Measurements from ENCODE around the gene GPR107. TPM values are rescaled to one million over a fixed set of nuclear protein-coding genes. Genes with fewer than 3 reads are reported as not detected.

GPR107 gene
- total RNA-seq, 4 donors from 2014 or later, result 18.9 to 27.0 (median 23.2) TPM

DNA sequence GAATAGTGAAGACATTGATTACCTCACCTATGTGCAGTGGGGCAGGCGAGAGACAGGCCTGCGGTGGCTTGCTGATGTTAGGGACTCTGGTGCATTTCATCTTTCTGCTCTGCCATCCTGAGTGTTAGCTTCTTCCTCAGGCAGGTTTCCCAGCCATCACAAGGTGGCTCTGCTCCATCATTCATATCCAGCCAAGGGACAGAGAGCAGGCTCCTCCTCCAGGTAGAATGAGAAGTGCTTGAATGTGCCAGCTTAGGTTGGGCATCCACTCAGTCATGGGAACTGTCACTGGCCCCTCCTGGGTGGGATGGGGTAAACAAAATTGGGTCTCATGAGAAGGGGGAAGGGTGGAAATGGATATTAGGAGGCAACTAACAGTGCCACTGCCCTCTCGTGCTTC, 24.8 kb downstream of the GPR107 start:
- Histone ChIP-seq H3K9me3 (no peaks in the 10 kb centered on the region), H3K27me3 (no peaks in the 10 kb centered on the region), H3K27ac (no peak overlapping the region), H3K4me3 (no peak overlapping the region), H3K4me1 (peaks cover 0 to 12% (median 8%) of the 10 kb centered on the region in 3 donors), H3K36me3 (peaks cover 10 to 83% (median 34%) of the 10 kb centered on the region in 3 donors)
- intact Hi-C loops (cut with DNase I), result no loop called here
- TF ChIP-seq CTCF (IDR thresholded peaks at IDR 0.05), result no peak
- TF ChIP-seq POLR2A (IDR thresholded peaks at IDR 0.05), result no peak
- WGBS, 2 donors, result 68 to 83% methylated on average over 3 of the region's 3 CpGs
- no peak for DNase-seq

GRCh38 chr9:130084337-130084736, 30.6 kb downstream of the GPR107 start:
- Histone ChIP-seq H3K4me3 (no peak overlapping the region), H3K4me1 (no peaks in the 10 kb centered on the region), H3K36me3 (peaks cover 10 to 100% (median 37%) of the 10 kb centered on the region in 3 donors), H3K27me3 (no peaks in the 10 kb centered on the region), H3K9me3 (no peaks in the 10 kb centered on the region), H3K27ac (no peak overlapping the region)
- 85 to 94% methylated on average over 5 to 7 of the region's 7 CpGs for WGBS, 2 donors
- intact Hi-C loops (cut with DNase I), result no loop called here
- no peak for TF ChIP-seq CTCF (IDR thresholded peaks at IDR 0.05)
- TF ChIP-seq POLR2A (IDR thresholded peaks at IDR 0.05), result no peak
- DNase-seq, result no peak

- no peaks in the 10 kb centered on the region for H3K4me1 ChIP-seq
- no peaks in the 10 kb centered on the region for H3K9me3 ChIP-seq
- DNase-seq, result no peak
- intact Hi-C loops (cut with DNase I), result no loop called here
- TF ChIP-seq POLR2A (IDR thresholded peaks at IDR 0.05) (no peak), CTCF (IDR thresholded peaks at IDR 0.05) (no peak)
- H3K4me3 ChIP-seq, result no peak overlapping the region
- no peaks in the 10 kb centered on the region for H3K27me3 ChIP-seq
- 84 to 85% methylated on average over 6 of the region's 6 CpGs for WGBS, 2 donors
- H3K36me3 ChIP-seq, result peaks cover 0 to 100% (median 36%) of the 10 kb centered on the region in 3 donors
- no peak overlapping the region for H3K27ac ChIP-seq
These were observed 34.3 kb downstream of the GPR107 start for GRCh38 chr9:130088051-130088450.

DNA sequence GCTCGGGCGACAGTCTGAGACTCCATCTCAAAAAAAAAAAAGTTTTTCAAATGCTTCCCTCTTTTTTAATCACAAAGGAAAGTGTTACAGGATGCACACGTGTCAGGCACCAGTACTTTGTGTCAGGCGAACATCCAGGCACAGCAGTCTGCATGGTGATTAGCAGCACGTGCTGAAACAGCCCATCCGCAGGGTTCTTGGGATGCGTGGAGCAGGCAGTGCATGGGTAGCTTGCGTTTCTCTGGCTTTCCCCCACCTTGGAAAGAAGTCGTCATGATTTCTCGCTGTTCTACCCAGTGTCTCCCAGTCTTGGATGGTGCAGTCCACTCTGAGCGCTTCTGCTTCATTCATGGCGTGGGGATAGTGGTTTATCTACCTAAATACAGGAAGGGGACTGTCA, 35.4 kb downstream of the GPR107 start:
- intact Hi-C loops (cut with DNase I), result no loop called here
- H3K4me3 ChIP-seq, result no peak overlapping the region
- peaks cover 0 to 100% (median 36%) of the 10 kb centered on the region in 3 donors for H3K36me3 ChIP-seq
- H3K4me1 ChIP-seq, result no peaks in the 10 kb centered on the region
- DNase-seq, result no peak
- no peaks in the 10 kb centered on the region for H3K27me3 ChIP-seq
- WGBS, 2 donors, result 94 to 96% methylated on average over 12 of the region's 12 CpGs
- no peak for TF ChIP-seq CTCF (IDR thresholded peaks at IDR 0.05)
- TF ChIP-seq POLR2A (IDR thresholded peaks at IDR 0.05), result no peak
- H3K27ac ChIP-seq, result no peak overlapping the region
- H3K9me3 ChIP-seq, result no peaks in the 10 kb centered on the region

DNA sequence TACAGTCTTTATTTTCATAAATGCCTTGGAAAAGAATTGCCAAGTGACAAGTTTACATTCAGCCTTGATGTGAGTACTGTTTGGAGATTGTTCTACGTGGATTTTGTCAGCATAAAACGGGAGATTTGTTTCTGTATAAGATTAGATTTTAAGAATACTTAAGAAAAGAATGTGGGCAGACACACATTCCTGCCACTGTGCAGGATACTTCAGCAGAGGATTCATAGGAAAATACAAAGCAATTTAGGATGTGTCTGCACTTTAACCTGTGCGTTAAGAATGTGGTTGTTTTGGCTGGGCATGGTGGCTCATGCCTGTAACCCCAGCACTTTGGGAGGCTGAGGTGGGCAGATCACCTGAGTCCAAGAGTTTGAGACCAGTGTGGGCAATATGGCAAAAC, 37.2 kb downstream of the GPR107 start:
- peaks cover 0 to 100% (median 31%) of the 10 kb centered on the region in 3 donors for H3K36me3 ChIP-seq
- no peak overlapping the region for H3K4me3 ChIP-seq
- intact Hi-C loops (cut with DNase I), result no loop called here
- H3K27me3 ChIP-seq, result no peaks in the 10 kb centered on the region
- 77% methylated on average over 3 of the region's 3 CpGs for WGBS, 2 donors
- DNase-seq, result no peak
- no peaks in the 10 kb centered on the region for H3K9me3 ChIP-seq
- TF ChIP-seq POLR2A (IDR thresholded peaks at IDR 0.05), result no peak
- no peak for TF ChIP-seq CTCF (IDR thresholded peaks at IDR 0.05)
- H3K4me1 ChIP-seq, result no peaks in the 10 kb centered on the region
- no peak overlapping the region for H3K27ac ChIP-seq

Measured in esophagus squamous epithelium (tissue), 5 donors.